NCI-H1092 (cell line): Measurements from ENCODE around the gene PPT2.

ENCODE experiments used
- DNase-seq: peaks from one replicate; lab custom pipeline; 2025; lab: John Stamatoyannopoulos, UW

The PPT2 gene

GRCh38 chr6:32151863-32152768 lies 1.8 kb upstream of the PPT2 start, which contains the start of gene PRRT1:
Gene PRRT1 (minus strand): TSS chr6:32151939. CDS start chr6:32151827, 112 bp downstream.
- DNase-seq: no peak

GRCh38 chr6:32152769-32153563 lies 975 bp upstream of the PPT2 start:
- DNase-seq: no peak

GRCh38 chr6:32154514-32155161 lies 697 bp downstream of the PPT2 start:
- DNase-seq: peak; percentile 35

DNA sequence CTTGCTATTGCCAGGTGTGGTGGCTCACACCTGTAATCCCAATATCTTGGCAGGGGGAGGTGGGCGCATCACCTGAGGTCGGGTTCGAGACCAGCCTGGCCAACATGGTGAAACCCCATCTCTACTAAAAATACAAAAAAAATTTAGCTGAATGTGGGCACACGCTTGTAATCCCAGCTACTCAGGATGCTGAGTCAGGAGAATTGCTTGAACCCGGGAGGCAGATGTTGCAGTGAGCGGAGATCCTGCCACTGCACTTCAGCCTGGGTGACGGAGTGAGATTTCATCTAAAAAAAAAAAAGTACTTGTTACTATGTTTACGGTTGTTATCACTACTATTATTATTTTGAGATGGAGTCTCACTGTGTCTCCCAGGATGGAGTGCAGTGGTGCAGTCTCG lies 3.0 kb downstream of the PPT2 start:
- no peak for DNase-seq

DNA sequence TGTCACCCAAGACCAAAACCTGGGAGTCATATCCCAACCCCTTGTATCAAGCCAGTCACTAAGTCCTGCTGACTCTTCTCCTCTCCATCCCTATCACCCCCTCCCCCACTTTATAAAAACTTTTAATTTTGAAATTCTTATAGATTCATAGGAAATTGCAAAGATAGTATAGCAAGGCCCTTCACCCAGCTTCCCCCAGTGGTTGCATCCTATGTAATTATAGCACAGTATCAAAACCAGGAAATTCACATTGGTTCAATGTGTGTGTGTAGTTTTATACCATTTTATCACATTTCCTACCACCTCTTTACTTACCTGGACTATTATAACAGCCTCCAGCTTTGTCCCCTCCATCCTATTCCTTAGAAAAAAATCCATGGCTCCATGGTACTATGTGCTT lies 4.1 kb downstream of the PPT2 start:
- DNase-seq: no peak

GRCh38 chr6:32163559-32164258 lies 9.8 kb downstream of the PPT2 start:
- DNase-seq: no peak

- no peak for DNase-seq
Observed at GRCh38 chr6:32164295-32164694, 10.4 kb downstream of the PPT2 start, which contains the start of gene EGFL8. Gene EGFL8 (plus strand): TSS chr6:32164595. CDS start chr6:32166166, 1,571 bp downstream.

GRCh38 chr6:32166411-32167061 lies 12.6 kb downstream of the PPT2 start:
- DNase-seq: no peak

DNA sequence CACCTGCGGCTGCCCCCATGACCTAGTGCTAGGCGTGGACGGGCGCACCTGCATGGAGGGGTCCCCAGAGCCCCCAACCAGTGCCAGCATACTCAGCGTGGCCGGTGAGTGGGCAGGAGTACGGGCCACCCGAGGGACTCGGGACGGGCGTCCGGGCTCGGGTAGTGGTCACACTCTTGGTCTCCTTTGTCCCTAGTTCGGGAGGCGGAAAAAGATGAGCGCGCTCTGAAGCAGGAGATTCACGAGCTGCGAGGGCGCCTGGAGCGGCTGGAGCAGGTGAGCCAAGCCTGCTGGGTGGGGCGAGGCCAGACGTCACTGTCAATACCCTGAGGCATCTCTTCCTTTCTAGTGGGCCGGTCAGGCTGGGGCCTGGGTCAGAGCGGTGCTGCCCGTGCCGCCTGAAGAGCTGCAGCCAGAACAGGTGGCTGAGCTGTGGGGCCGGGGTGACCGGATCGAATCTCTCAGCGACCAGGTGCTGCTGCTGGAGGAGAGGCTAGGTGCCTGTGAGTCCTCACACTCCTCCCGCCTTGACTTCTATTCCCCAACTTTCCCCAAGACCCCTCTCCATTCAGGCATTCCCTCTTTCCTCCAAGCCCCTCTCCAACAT lies 13.3 kb downstream of the PPT2 start:
- no peak for DNase-seq

- DNase-seq: no peak
Observed at GRCh38 chr6:32167761-32168262, 13.9 kb downstream of the PPT2 start.

DNA sequence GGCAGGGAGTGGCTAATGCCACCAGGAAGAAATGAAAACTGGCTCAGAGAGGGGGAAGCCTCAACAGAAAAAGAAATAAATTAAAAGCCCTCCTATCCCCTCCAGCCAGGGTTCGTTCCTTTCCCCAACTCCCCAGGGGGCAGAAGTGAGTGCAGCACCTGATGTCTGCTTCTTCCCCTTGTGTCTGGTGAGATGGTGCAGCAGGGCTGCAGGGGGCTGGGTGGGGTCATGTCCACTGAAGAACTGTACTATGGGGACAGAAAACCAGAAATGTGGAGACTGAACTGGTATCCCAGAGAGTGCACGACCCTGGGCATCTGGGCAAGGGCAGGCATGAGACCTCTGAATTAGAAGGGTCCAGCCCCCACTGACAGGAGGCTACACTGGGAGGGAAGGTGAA lies 14.4 kb downstream of the PPT2 start:
- no peak for DNase-seq

- DNase-seq: no peak
Observed at GRCh38 chr6:32168807-32169591, 15.1 kb downstream of the PPT2 start.

DNA sequence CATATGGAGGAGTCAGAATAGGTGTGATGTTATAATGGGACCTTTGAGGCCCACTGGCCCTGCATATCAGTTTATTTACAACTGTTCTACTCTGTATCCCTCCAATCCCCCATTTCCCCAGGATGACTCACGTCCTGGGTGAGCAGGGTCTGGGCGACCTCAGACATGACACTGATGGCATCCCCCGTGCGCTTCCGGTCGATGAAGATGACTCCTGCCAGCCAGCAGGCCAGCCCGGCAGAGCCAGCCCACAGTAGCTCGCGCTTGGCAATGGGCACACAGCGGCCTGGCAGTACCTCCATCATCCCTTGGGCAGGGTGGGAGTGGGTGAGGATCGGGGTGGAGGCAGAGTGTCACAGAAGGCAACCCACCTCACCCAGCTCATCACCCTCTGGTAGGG lies 16.4 kb downstream of the PPT2 start:
- DNase-seq: no peak

- DNase-seq: no peak
Observed at GRCh38 chr6:32171234-32171633, 17.3 kb downstream of the PPT2 start.

- DNase-seq: no peak
Observed at GRCh38 chr6:32173051-32173727, 19.2 kb downstream of the PPT2 start.

DNA sequence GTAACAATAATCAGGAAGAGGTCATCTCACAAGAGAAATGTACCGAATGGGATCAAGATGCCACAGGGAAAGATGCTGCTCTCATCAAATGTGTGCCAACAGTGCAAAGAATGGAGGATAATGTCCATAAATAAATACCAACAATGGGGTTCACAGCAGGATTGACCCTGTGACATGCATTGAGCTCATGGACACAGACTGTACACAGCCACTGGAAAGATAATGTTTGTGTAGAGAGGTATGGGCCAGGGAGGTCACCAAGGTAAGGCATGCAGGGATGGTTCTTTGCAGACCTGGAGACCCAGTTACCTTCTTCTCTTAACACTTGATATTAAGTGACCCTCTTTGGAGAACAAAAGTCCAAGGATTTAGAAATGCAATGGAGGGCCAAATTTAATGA lies 20.5 kb downstream of the PPT2 start:
- DNase-seq: no peak

DNA sequence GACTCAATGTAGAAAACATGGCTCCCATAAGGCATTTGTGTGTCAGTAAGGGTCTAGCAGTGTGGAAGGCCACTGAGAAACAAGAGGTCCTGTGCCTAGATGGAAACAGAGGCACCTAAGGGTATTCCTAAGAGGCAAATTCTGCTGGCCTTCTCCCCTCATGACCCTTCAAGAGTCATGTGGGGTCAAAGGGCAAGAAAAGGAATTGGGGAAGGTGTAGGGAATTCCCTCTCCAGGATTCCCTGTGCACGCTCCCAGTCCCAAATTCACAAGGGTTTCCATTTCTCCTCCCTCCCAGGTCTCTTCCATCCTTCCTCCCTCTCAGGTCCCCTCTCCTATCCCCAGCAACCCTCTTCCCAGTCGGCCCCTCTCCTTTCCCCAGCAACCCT lies 21.4 kb downstream of the PPT2 start:
- DNase-seq: no peak

GRCh38 chr6:32175711-32176475 lies 22.0 kb downstream of the PPT2 start, which contains the start of gene AGPAT1:
Gene AGPAT1 (minus strand): TSS chr6:32176084. CDS start chr6:32171496, 4,588 bp downstream.
- peak; percentile 85 for DNase-seq
